Fibroblast of lung (primary cell): ENCODE results near the gene PRPF6. TPM values are rescaled to one million over a fixed set of nuclear protein-coding genes. Genes with fewer than 3 reads are reported as not detected.

Source experiments
- DNase-seq, 2 donors: peaks; one replicate each; pipeline versions ENCODE4 v3.0.0 to v3.0.0-alpha.2; 2010; ENCODE audit warnings: low read depth in 2 of 2
- H2AFZ ChIP-seq: 2 replicates; pipeline ENCODE4 v1.5.1; 2012; ENCODE audit warnings: low read length, control low read depth, inconsistent platforms
- H3K27ac ChIP-seq: 2 replicates; pipeline ENCODE4 v1.5.1; 2011; ENCODE audit warnings: low read length, control low read depth; ENCODE audit not compliant: insufficient read depth
- H3K27me3 ChIP-seq: 2 replicates; pipeline ENCODE4 v1.5.1; 2011; ENCODE audit warnings: mild to moderate bottlenecking, low read length; ENCODE audit not compliant: control insufficient read depth, insufficient read depth
- H3K36me3 ChIP-seq: 2 replicates; pipeline ENCODE4 v1.5.1; 2011; ENCODE audit warnings: low read length; ENCODE audit not compliant: control insufficient read depth, insufficient read depth
- H3K4me1 ChIP-seq: 2 replicates; pipeline ENCODE4 v1.5.1; 2011; ENCODE audit warnings: low read length; ENCODE audit not compliant: control insufficient read depth, insufficient read depth; ENCODE audit errors: extremely low read depth
- H3K4me2 ChIP-seq: 2 replicates; pipeline ENCODE4 v1.5.1; 2011; ENCODE audit warnings: low read length, control low read depth; ENCODE audit not compliant: insufficient read depth; ENCODE audit errors: extremely low read depth
- H3K4me3 ChIP-seq, 4 experiments: fragments of 200-600 bp in 1 of 4; sonication (generic) in 1 of 4; replicated peaks in 1 of 4; 2 replicates each; pipeline ENCODE4 v1.5.1; 2011 to 2016; ENCODE audit warnings: low read length in 4 of 4, low read depth in 3 of 4, mild to moderate bottlenecking in 3 of 4, control low read depth in 2 of 4, inconsistent platforms in 1 of 4, mixed read lengths in 1 of 4; ENCODE audit not compliant: insufficient read depth in 1 of 4; ENCODE audit errors: control extremely low read depth in 1 of 4
- H3K79me2 ChIP-seq: 2 replicates; pipeline ENCODE4 v1.5.1; 2012; ENCODE audit warnings: mild to moderate bottlenecking, low read length, inconsistent platforms; ENCODE audit not compliant: control insufficient read depth, insufficient read depth
- H3K9ac ChIP-seq: 2 replicates; pipeline ENCODE4 v1.5.1; 2011; ENCODE audit warnings: mild to moderate bottlenecking, low read length, control low read depth; ENCODE audit not compliant: insufficient read depth
- H3K9me3 ChIP-seq: 2 replicates; pipeline ENCODE4 v1.5.1; 2012; ENCODE audit warnings: low read depth, low read length; ENCODE audit not compliant: control insufficient read depth, insufficient read depth
- H4K20me1 ChIP-seq: 2 replicates; pipeline ENCODE4 v1.5.1; 2011; ENCODE audit warnings: low read length; ENCODE audit not compliant: control insufficient read depth, insufficient read depth; ENCODE audit errors: extremely low read depth
- CTCF ChIP-seq, 2 donors: IDR thresholded peaks in 1 of 2; conservative IDR thresholded peaks in 1 of 2; 1 replicate in 1 of 2; 2 replicates in 1 of 2; pipeline ENCODE4 v1.5.1; 2011 to 2012; ENCODE audit warnings: low read length in 2 of 2, control low read depth in 1 of 2, inconsistent platforms in 1 of 2, low read depth in 1 of 2, mild to moderate bottlenecking in 1 of 2
- EZH2 ChIP-seq: IDR thresholded peaks from 2 replicates; pipeline ENCODE4 v1.5.1; 2012; ENCODE audit warnings: low read length, control low read depth, mild to moderate bottlenecking; ENCODE audit errors: missing control alignments
- polyA plus RNA-seq, 2 donors: library from polyadenylated mRNA; depleted of rRNA in 1 of 2; stranded (reverse) in 1 of 2; unstranded in 1 of 2; fragments of >200 nt; gene quantifications; 2 replicates each; pipeline ENCODE4 v1.2.1, GENCODE V29; 2011 to 2012; ENCODE audit warnings: missing spikeins in 1 of 2
- total RNA-seq: library from RNA; depleted of rRNA; stranded (reverse); fragments of >200 nt; gene quantifications from 2 replicates; pipeline ENCODE4 v1.2.1, GENCODE V29; 2014

The PRPF6 gene
- total and polyA plus RNA-seq, 2 donors (not counting 1 experiment from before 2014, with no cell fraction given), result 28.2 to 52.0 TPM

- Histone ChIP-seq H3K9ac (no peak overlapping the region), H3K4me1 (peaks cover 5% of the 10 kb centered on the region), H3K36me3 (peaks cover 34% of the 10 kb centered on the region)
Measured at GRCh38 chr20:63966172-63966943, 14.6 kb upstream of the PRPF6 start.

GRCh38 chr20:63966944-63967322 is 14.0 kb upstream of the PRPF6 start:
- DNase-seq, result no peak

More at GRCh38 chr20:63966172-63966943, 14.6 kb upstream of the PRPF6 start:
- no peaks in the 10 kb centered on the region for H4K20me1 ChIP-seq
- H3K4me2 ChIP-seq, result no peak overlapping the region
- H3K4me3 ChIP-seq, result no peak overlapping the region
- no peaks in the 10 kb centered on the region for H3K9me3 ChIP-seq
- peaks cover 10% of the 10 kb centered on the region for H3K79me2 ChIP-seq
- no peak overlapping the region for H3K27ac ChIP-seq
- no peak for TF ChIP-seq CTCF (conservative IDR thresholded peaks at IDR 0.05 in 1 of 2, IDR thresholded peaks at IDR 0.05 in 1 of 2; ENCODE audit: low read depth in 1 of 2, low read length in 2 of 2)
- TF ChIP-seq EZH2, result no peak
- H3K27me3 ChIP-seq, result no peaks in the 10 kb centered on the region
- DNase-seq, result no peak
- no peak overlapping the region for H2AFZ ChIP-seq

More at GRCh38 chr20:63966944-63967322, 14.0 kb upstream of the PRPF6 start:
- no peak overlapping the region for H3K4me2 ChIP-seq
- H4K20me1 ChIP-seq, result no peaks in the 10 kb centered on the region
- no peaks in the 10 kb centered on the region for H3K9me3 ChIP-seq
- H3K36me3 ChIP-seq, result peaks cover 34% of the 10 kb centered on the region
- no peak overlapping the region for H3K27ac ChIP-seq
- H3K79me2 ChIP-seq, result peaks cover 10% of the 10 kb centered on the region
- no peak overlapping the region for H3K4me3 ChIP-seq
- no peak for TF ChIP-seq CTCF (conservative IDR thresholded peaks at IDR 0.05 in 1 of 2, IDR thresholded peaks at IDR 0.05 in 1 of 2; ENCODE audit: low read depth in 1 of 2, low read length in 2 of 2)
- no peak for TF ChIP-seq EZH2
- H3K27me3 ChIP-seq, result no peaks in the 10 kb centered on the region
- no peak overlapping the region for H2AFZ ChIP-seq
- H3K9ac ChIP-seq, result no peak overlapping the region
- H3K4me1 ChIP-seq, result peaks cover 5% of the 10 kb centered on the region
